SK-N-SH (cell line): ENCODE results near the gene HOMER1. TPM values are rescaled to one million over a fixed set of nuclear protein-coding genes. Genes with fewer than 3 reads are reported as not detected.

ENCODE experiments used
- CTCF ChIA-PET: fragments of 300-600, 350-600 bp; formaldehyde crosslinking; extraction: SDS; loops from one replicate; lab custom pipeline; 2021; lab: Yijun Ruan, JAX
- POLR2A ChIA-PET: fragments of 350-600 bp; sonication (Branson Sonifier 250); formaldehyde crosslinking; extraction: SDS; loops from one replicate; lab custom pipeline; 2020; ENCODE audit warnings: antibody characterized with exemption, inconsistent platforms; lab: Yijun Ruan, JAX
- DNase-seq: peaks from one replicate; pipeline ENCODE4 v3.0.0; 2012
- H2AFZ ChIP-seq: fragments of 200-600 bp; sonication (generic); 2 replicates; pipeline ENCODE4 v1.8.1; 2016; ENCODE audit warnings: antibody characterized with exemption, mild to moderate bottlenecking, low read depth
- H3F3A ChIP-seq: fragments of 200-600 bp; sonication (generic); replicated peaks from 2 replicates; pipeline ENCODE3; 2016; ENCODE audit warnings: antibody characterized with exemption, mild to moderate bottlenecking; ENCODE audit not compliant: insufficient read depth
- H3K27ac ChIP-seq, 2 experiments: fragments of 200-500 bp in 1 of 2; fragments of 200-600 bp in 1 of 2; sonication (Bioruptor generic) in 1 of 2; sonication (generic), shearing (Covaris generic) in 1 of 2; 2 replicates each; pipeline versions ENCODE4 v1.5.1 to v1.6.1; 2014 to 2016; ENCODE audit warnings: low read depth in 2 of 2, inconsistent platforms in 1 of 2, low read length in 1 of 2, mild to moderate bottlenecking in 1 of 2, mixed read lengths in 1 of 2
- H3K27me3 ChIP-seq: fragments of 200-600 bp; sonication (generic), shearing (Covaris generic); 2 replicates; pipeline ENCODE4 v1.6.1; 2016; ENCODE audit warnings: mixed run types; ENCODE audit not compliant: insufficient read depth
- H3K36me3 ChIP-seq, 2 experiments: fragments of 200-500 bp in 1 of 2; fragments of 200-600 bp in 1 of 2; sonication (Bioruptor generic) in 1 of 2; sonication (generic) in 1 of 2; replicated peaks in 1 of 2; 2 replicates each; pipeline versions ENCODE3 to v1.5.1; 2014 to 2016; ENCODE audit warnings: low read length in 1 of 2, mild to moderate bottlenecking in 1 of 2; ENCODE audit not compliant: insufficient read depth in 2 of 2, control insufficient read depth in 1 of 2
- H3K4me1 ChIP-seq, 2 experiments: fragments of 200-500 bp in 1 of 2; fragments of 200-600 bp in 1 of 2; sonication (Bioruptor generic) in 1 of 2; sonication (generic), shearing (Covaris generic) in 1 of 2; 2 replicates each; pipeline versions ENCODE4 v1.5.1 to v1.6.1; 2014 to 2016; ENCODE audit warnings: low read depth in 1 of 2, low read length in 1 of 2, mixed run types in 1 of 2; ENCODE audit not compliant: insufficient read depth in 2 of 2, control insufficient read depth in 1 of 2
- H3K4me2 ChIP-seq: fragments of 200-600 bp; sonication (generic), shearing (Covaris generic); 2 replicates; pipeline ENCODE4 v1.6.1; 2017; ENCODE audit warnings: mixed run types
- H3K4me3 ChIP-seq, 2 experiments: fragments of 200-500 bp in 1 of 2; fragments of 200-600 bp in 1 of 2; sonication (Bioruptor generic) in 1 of 2; sonication (generic), shearing (Covaris generic) in 1 of 2; 2 replicates each; pipeline versions ENCODE4 v1.5.1 to v1.8.1; 2014 to 2016; ENCODE audit warnings: low read depth in 2 of 2, inconsistent platforms in 1 of 2, low read length in 1 of 2, mild to moderate bottlenecking in 1 of 2, mixed read lengths in 1 of 2, moderate library complexity in 1 of 2
- H3K79me2 ChIP-seq: fragments of 200-600 bp; sonication (generic); 2 replicates; pipeline ENCODE4 v1.8.1; 2017; ENCODE audit warnings: mild to moderate bottlenecking; ENCODE audit not compliant: insufficient read depth
- H3K9ac ChIP-seq: fragments of 200-600 bp; sonication (generic); 2 replicates; pipeline ENCODE4 v1.6.1; 2017; ENCODE audit warnings: mixed run types
- H3K9me2 ChIP-seq: fragments of 200-600 bp; sonication (generic); 2 replicates; pipeline ENCODE4 v1.6.1; 2017; ENCODE audit warnings: mixed run types
- H3K9me3 ChIP-seq: fragments of 200-600 bp; sonication (generic); 2 replicates; pipeline ENCODE4 v1.6.1; 2017; ENCODE audit warnings: mixed run types, mild to moderate bottlenecking, moderate library complexity
- H4K20me1 ChIP-seq: fragments of 200-600 bp; sonication (generic); 2 replicates; pipeline ENCODE4 v1.6.1; 2017; ENCODE audit warnings: mild to moderate bottlenecking, mixed run types; ENCODE audit not compliant: insufficient read depth
- CHD2 ChIP-seq: fragments of 150-350 bp; IDR thresholded peaks from 2 replicates; pipeline ENCODE4 v1.6.1; 2018; ENCODE audit warnings: low read length; ENCODE audit not compliant: partially characterized antibody
- ELF1 ChIP-seq: IDR thresholded peaks from 2 replicates; pipeline ENCODE4 v1.4.0; 2012
- EP300 ChIP-seq, 2 experiments: IDR thresholded peaks; 2 replicates each; pipeline versions ENCODE4 v1.4.0 to v1.6.1; 2012; ENCODE audit warnings: borderline replicate concordance in 1 of 2, low read depth in 1 of 2, low read length in 1 of 2
- FOSL2 ChIP-seq: IDR thresholded peaks from 2 replicates; pipeline ENCODE4 v1.4.0; 2012; ENCODE audit warnings: low read depth, mild to moderate bottlenecking, moderate library complexity, borderline replicate concordance
- FOXJ3 ChIP-seq: sonication (generic); formaldehyde crosslinking; IDR thresholded peaks from 2 replicates; pipeline ENCODE4 v1.5.1; 2020; ENCODE audit warnings: mild to moderate bottlenecking, missing genetic modification reagents
- FOXM1 ChIP-seq: IDR thresholded peaks from 2 replicates; pipeline ENCODE4 v1.4.0; 2012; ENCODE audit warnings: low read depth, mild to moderate bottlenecking
- GABPA ChIP-seq: IDR thresholded peaks from 2 replicates; pipeline ENCODE4 v1.4.0; 2012; ENCODE audit warnings: low read depth, mild to moderate bottlenecking
- GATA2 ChIP-seq: sonication (generic); formaldehyde crosslinking; IDR thresholded peaks from 2 replicates; pipeline ENCODE4 v1.5.0; 2020; ENCODE audit warnings: mild to moderate bottlenecking, missing genetic modification reagents
- MXI1 ChIP-seq: IDR thresholded peaks from 2 replicates; pipeline ENCODE4 v1.6.1; 2012; ENCODE audit warnings: mild to moderate bottlenecking, low read depth, low read length, improper control_type of control experiment
- POLR2AphosphoS5 ChIP-seq: IDR thresholded peaks from 2 replicates; pipeline ENCODE4 v1.6.1; 2012; ENCODE audit warnings: low read depth, low read length
- RAD21 ChIP-seq: IDR thresholded peaks from 2 replicates; pipeline ENCODE4 v1.6.1; 2012; ENCODE audit warnings: mild to moderate bottlenecking, low read length
- RCOR1 ChIP-seq: fragments of 150-350 bp; IDR thresholded peaks from 2 replicates; pipeline ENCODE4 v1.6.1; 2017; ENCODE audit warnings: antibody characterized with exemption, low read length
- RFX5 ChIP-seq: IDR thresholded peaks from 2 replicates; pipeline ENCODE4 v1.6.1; 2012; ENCODE audit warnings: mild to moderate bottlenecking, improper control_type of control experiment, low read length
- RXRA ChIP-seq: IDR thresholded peaks from 2 replicates; pipeline ENCODE4 v1.4.0; 2012; ENCODE audit warnings: low read depth, mild to moderate bottlenecking, borderline replicate concordance
- SIN3A ChIP-seq: IDR thresholded peaks from 2 replicates; pipeline ENCODE4 v1.6.1; 2012; ENCODE audit warnings: low read depth, mild to moderate bottlenecking, low read length, moderate library complexity, borderline replicate concordance
- SMC3 ChIP-seq: IDR thresholded peaks from 2 replicates; pipeline ENCODE4 v1.6.1; 2012; ENCODE audit warnings: low read depth, low read length, improper control_type of control experiment
- TCF12 ChIP-seq: IDR thresholded peaks from 2 replicates; pipeline ENCODE4 v1.4.0; 2012
- polyA plus RNA-seq, 3 experiments: library from polyadenylated mRNA; depleted of rRNA; stranded (reverse); fragments of >200 nt; gene quantifications; 2 replicates each; pipeline ENCODE4 v1.2.3, GENCODE V29; 2012
- TF ChIP-seq, protein P1 (sequence below): IDR thresholded peaks from 2 replicates; pipeline ENCODE4 v1.4.0; 2012; ENCODE audit warnings: low read depth
- TF ChIP-seq, protein P2 (sequence below): fragments of 150-350 bp; IDR thresholded peaks from 2 replicates; pipeline ENCODE4 v1.6.1; 2017; ENCODE audit warnings: antibody characterized with exemption, low read length, low read depth, borderline replicate concordance
- TF ChIP-seq, protein P3 (sequence below): fragments of 200-600 bp; sonication (generic); IDR thresholded peaks from 2 replicates; pipeline ENCODE4 v1.6.1; 2017; ENCODE audit warnings: antibody characterized with exemption, mild to moderate bottlenecking, moderate library complexity
- TF ChIP-seq, protein P4 (sequence below): IDR thresholded peaks from 2 replicates; pipeline ENCODE4 v1.4.0; 2012; ENCODE audit warnings: low read depth, borderline replicate concordance

The HOMER1 gene
- polyA plus RNA-seq, 1 of the 3 experiments (the other 2 are of a cell fraction): 2.2 TPM

DNA sequence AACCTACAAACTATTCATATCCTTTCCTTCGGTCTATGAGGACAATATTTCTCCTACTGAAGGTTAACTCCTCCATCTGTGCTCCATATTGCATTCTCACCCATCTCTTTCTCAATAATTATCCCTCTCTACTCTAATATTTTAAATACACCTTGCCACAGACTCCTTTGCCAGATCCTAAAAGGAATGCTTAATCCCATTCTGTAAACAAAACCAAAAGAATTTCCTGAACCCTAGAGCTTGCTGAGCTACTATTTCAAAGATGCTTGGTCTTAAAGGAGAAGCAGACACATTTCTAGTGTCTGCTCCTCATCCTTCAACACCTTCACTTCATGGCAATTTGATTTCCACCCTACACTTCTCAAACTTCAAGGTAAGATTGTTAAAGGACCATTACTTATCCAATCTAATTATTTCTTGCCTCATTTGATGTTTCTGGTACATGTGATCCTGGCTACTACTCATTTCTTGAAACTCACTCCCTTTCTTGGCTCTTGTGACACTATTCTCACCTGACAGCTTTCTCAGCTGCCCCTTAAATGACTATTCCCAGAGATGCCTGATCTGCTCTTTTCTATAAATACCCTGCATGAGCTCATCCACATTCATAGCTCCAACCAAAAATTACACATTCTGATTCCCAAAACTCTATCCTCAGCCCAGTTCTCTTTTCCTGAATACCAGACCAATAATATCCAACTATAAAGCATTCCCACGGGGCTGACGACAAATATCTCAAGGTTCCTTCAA is 20.2 kb downstream of the HOMER1 start (continued):
- no peak for TF ChIP-seq RAD21
- TF ChIP-seq GATA2 (CRISPR knock-in tag): no peak
- no peak for TF ChIP-seq EP300 (IDR thresholded peaks at IDR 0.05; ENCODE audit: borderline replicate concordance in 1 of 2, low read depth in 1 of 2, low read length in 1 of 2)
- no peak for TF ChIP-seq ELF1
- TF ChIP-seq RXRA: no peak
- TF ChIP-seq, protein P1, sequence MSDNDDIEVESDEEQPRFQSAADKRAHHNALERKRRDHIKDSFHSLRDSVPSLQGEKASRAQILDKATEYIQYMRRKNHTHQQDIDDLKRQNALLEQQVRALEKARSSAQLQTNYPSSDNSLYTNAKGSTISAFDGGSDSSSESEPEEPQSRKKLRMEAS: no peak

DNA sequence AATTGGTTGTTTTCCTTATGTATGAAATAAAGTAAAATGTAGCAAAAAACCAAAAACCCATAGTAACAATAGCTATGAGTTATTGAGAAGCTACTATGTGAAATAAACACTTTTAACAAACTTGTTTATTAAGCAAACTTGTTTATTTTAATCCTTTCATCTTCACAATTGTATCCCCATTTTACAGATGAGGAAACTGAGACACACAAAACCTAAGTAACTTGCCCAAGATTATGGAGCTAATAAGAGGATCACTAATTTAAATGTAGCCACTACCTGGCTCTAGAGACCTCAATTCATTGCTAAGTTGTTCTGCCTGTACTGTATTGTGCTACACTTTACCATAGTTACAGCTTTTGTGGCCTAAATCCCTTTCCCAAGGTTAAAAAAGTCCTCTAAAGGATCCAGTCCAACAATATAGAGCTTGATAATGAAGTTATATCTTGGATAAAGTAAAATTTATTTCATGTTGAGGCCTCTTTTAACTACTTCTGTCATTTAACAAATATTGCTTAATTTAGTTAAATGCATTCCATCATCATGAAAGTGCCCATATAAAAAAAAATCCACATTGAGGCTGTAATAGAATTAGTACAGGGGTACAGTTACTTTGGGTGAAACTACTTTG is 22.1 kb downstream of the HOMER1 start:
- POLR2A ChIA-PET: no interaction called here
- H3K9me2 ChIP-seq: no peaks in the 10 kb centered on the region
- TF ChIP-seq SIN3A (no peak), FOXM1 (no peak), FOXJ3 (CRISPR knock-in tag) (no peak), POLR2AphosphoS5 (no peak), RFX5 (no peak), RXRA (no peak), FOSL2 (no peak), SMC3 (no peak), CHD2 (no peak), GABPA (no peak), TCF12 (no peak), ELF1 (no peak), MXI1 (no peak), RCOR1 (no peak)
- TF ChIP-seq, protein P1: no peak
- TF ChIP-seq, protein P2, sequence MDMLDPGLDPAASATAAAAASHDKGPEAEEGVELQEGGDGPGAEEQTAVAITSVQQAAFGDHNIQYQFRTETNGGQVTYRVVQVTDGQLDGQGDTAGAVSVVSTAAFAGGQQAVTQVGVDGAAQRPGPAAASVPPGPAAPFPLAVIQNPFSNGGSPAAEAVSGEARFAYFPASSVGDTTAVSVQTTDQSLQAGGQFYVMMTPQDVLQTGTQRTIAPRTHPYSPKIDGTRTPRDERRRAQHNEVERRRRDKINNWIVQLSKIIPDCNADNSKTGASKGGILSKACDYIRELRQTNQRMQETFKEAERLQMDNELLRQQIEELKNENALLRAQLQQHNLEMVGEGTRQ: no peak
- TF ChIP-seq, protein P3, sequence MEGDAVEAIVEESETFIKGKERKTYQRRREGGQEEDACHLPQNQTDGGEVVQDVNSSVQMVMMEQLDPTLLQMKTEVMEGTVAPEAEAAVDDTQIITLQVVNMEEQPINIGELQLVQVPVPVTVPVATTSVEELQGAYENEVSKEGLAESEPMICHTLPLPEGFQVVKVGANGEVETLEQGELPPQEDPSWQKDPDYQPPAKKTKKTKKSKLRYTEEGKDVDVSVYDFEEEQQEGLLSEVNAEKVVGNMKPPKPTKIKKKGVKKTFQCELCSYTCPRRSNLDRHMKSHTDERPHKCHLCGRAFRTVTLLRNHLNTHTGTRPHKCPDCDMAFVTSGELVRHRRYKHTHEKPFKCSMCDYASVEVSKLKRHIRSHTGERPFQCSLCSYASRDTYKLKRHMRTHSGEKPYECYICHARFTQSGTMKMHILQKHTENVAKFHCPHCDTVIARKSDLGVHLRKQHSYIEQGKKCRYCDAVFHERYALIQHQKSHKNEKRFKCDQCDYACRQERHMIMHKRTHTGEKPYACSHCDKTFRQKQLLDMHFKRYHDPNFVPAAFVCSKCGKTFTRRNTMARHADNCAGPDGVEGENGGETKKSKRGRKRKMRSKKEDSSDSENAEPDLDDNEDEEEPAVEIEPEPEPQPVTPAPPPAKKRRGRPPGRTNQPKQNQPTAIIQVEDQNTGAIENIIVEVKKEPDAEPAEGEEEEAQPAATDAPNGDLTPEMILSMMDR: no peak
- TF ChIP-seq, protein P4, sequence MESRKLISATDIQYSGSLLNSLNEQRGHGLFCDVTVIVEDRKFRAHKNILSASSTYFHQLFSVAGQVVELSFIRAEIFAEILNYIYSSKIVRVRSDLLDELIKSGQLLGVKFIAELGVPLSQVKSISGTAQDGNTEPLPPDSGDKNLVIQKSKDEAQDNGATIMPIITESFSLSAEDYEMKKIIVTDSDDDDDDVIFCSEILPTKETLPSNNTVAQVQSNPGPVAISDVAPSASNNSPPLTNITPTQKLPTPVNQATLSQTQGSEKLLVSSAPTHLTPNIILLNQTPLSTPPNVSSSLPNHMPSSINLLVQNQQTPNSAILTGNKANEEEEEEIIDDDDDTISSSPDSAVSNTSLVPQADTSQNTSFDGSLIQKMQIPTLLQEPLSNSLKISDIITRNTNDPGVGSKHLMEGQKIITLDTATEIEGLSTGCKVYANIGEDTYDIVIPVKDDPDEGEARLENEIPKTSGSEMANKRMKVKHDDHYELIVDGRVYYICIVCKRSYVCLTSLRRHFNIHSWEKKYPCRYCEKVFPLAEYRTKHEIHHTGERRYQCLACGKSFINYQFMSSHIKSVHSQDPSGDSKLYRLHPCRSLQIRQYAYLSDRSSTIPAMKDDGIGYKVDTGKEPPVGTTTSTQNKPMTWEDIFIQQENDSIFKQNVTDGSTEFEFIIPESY: no peak
- H3K36me3 ChIP-seq: no peaks in the 10 kb centered on the region
- no peaks in the 10 kb centered on the region for H3K9me3 ChIP-seq
- peaks cover 3% of the 10 kb centered on the region; the same call in 1 of the 2 replicates for H3K79me2 ChIP-seq
- peaks cover 0 to 3% of the 10 kb centered on the region in 2 experiments; a peak in 1 of 4 replicates for H3K4me1 ChIP-seq
- no peak overlapping the region for H3K4me2 ChIP-seq
- DNase-seq: no peak
- H2AFZ ChIP-seq: no peak overlapping the region
- H3K27me3 ChIP-seq: no peaks in the 10 kb centered on the region
- no peaks in the 10 kb centered on the region for H4K20me1 ChIP-seq
- no peak overlapping the region for H3K9ac ChIP-seq
- no peak overlapping the region for H3K27ac ChIP-seq
- no peaks in the 10 kb centered on the region for H3F3A ChIP-seq
- CTCF ChIA-PET: interaction anchor here (1.0 to 1.4 kb wide), 2 partner anchors 9 to 28 kb away, joined by 3 to 4 read pairs; no protein-coding TSS in a partner anchor
- no peak overlapping the region for H3K4me3 ChIP-seq
